Keratinocyte (primary cell): ENCODE measurements around the gene TAS1R3. TPM values are rescaled to one million over a fixed set of nuclear protein-coding genes. Genes with fewer than 3 reads are reported as not detected.

ENCODE experiments used
- DNase-seq: peaks from one replicate; pipeline ENCODE4 v3.0.0-alpha.2; 2011; ENCODE audit warnings: low read depth, missing footprints, low spot score
- FAIRE-seq: peaks from 2 replicates; lab custom pipeline; 2011; peaks lifted over from hg19 to GRCh38; lab: Jason Lieb, UNC
- H2AFZ ChIP-seq: 2 replicates; pipeline ENCODE4 v1.6.0; 2012; ENCODE audit warnings: low read length, control low read depth, inconsistent platforms; ENCODE audit not compliant: control insufficient read depth
- H3K27ac ChIP-seq: 2 replicates; pipeline ENCODE4 v1.5.1; 2011; ENCODE audit warnings: low read length; ENCODE audit not compliant: control insufficient read depth, insufficient read depth
- H3K27me3 ChIP-seq: 3 replicates; pipeline ENCODE4 v1.6.0; 2011; ENCODE audit warnings: low read length; ENCODE audit not compliant: control insufficient read depth, insufficient read depth; ENCODE audit errors: extremely low read depth
- H3K36me3 ChIP-seq, 2 experiments: 2 replicates in 1 of 2; 3 replicates in 1 of 2; pipeline ENCODE4 v1.5.1; 2011; ENCODE audit warnings: low read length in 2 of 2, mild to moderate bottlenecking in 1 of 2; ENCODE audit not compliant: control insufficient read depth in 2 of 2, insufficient read depth in 2 of 2; ENCODE audit errors: extremely low read depth in 1 of 2
- H3K4me1 ChIP-seq: 3 replicates; pipeline ENCODE4 v1.5.1; 2011; ENCODE audit warnings: low read length; ENCODE audit not compliant: control insufficient read depth, insufficient read depth; ENCODE audit errors: extremely low read depth
- H3K4me2 ChIP-seq: 3 replicates; pipeline ENCODE4 v1.6.0; 2011; ENCODE audit warnings: low read depth, low read length; ENCODE audit not compliant: control insufficient read depth, insufficient read depth; ENCODE audit errors: extremely low read depth
- H3K4me3 ChIP-seq, 3 experiments: fragments of 200-600 bp in 1 of 3; sonication (generic) in 1 of 3; 2 replicates in 2 of 3; 3 replicates in 1 of 3; pipeline ENCODE4 v1.5.1; 2011 to 2016; ENCODE audit warnings: low read length in 3 of 3, mild to moderate bottlenecking in 3 of 3, control low read depth in 2 of 3, inconsistent platforms in 1 of 3, low read depth in 1 of 3, mixed read lengths in 1 of 3, mixed run types in 1 of 3, moderate library complexity in 1 of 3; ENCODE audit not compliant: control insufficient read depth in 2 of 3, insufficient read depth in 2 of 3; ENCODE audit errors: extremely low read depth in 1 of 3
- H3K79me2 ChIP-seq: 2 replicates; pipeline ENCODE4 v1.6.0; 2012; ENCODE audit warnings: low read length; ENCODE audit not compliant: control insufficient read depth, insufficient read depth
- H3K9ac ChIP-seq: 3 replicates; pipeline ENCODE4 v1.6.0; 2011; ENCODE audit warnings: low read length; ENCODE audit not compliant: control insufficient read depth, insufficient read depth; ENCODE audit errors: extremely low read depth
- H3K9me1 ChIP-seq: 3 replicates; pipeline ENCODE4 v1.6.0; 2011; ENCODE audit warnings: low read length; ENCODE audit not compliant: control insufficient read depth, insufficient read depth; ENCODE audit errors: extremely low read depth
- H3K9me3 ChIP-seq: 2 replicates; pipeline ENCODE4 v1.5.1; 2012; ENCODE audit warnings: low read depth, low read length; ENCODE audit not compliant: control insufficient read depth
- H4K20me1 ChIP-seq: 3 replicates; pipeline ENCODE4 v1.6.0; 2011; ENCODE audit warnings: low read length; ENCODE audit not compliant: control insufficient read depth, insufficient read depth; ENCODE audit errors: extremely low read depth
- EZH2 ChIP-seq: IDR thresholded peaks from one replicate; pipeline ENCODE4 v1.6.1; 2012; ENCODE audit warnings: inconsistent platforms, mild to moderate bottlenecking, low read length, moderate library complexity
- dilution Hi-C: fragments of 300-500 bp; cut with MboI; formaldehyde crosslinking; loops from one replicate; pipeline ENCODE4 v1.7.0; 2020; ENCODE audit warnings: low sequenced_read_pairs; ENCODE audit not compliant: extremely low pct_ligation_motif_present
- polyA plus RNA-seq, 5 experiments: library from polyadenylated mRNA; depleted of rRNA in 3 of 5; stranded (reverse) in 3 of 5; stranded (forward) in 1 of 5; unstranded in 1 of 5; fragments of >200 nt; gene quantifications; 1 replicate in 1 of 5; 2 replicates in 3 of 5; 3 replicates in 1 of 5; pipeline versions ENCODE4 v1.2.1 to v1.2.3, GENCODE V29; 2011 to 2012; ENCODE audit warnings: missing spikeins in 2 of 5, low read depth in 1 of 5, low replicate concordance in 1 of 5
- TF ChIP-seq, protein P1 (sequence below), 3 experiments: IDR thresholded peaks in 1 of 3; conservative IDR thresholded peaks in 1 of 3; optimal IDR thresholded peaks in 1 of 3; 2 replicates in 2 of 3; 3 replicates in 1 of 3; pipeline versions ENCODE3 to v1.5.1; 2011; ENCODE audit warnings: low read length in 3 of 3, mild to moderate bottlenecking in 3 of 3, moderate library complexity in 2 of 3, control low read depth in 1 of 3, inconsistent platforms in 1 of 3; ENCODE audit not compliant: insufficient read depth in 2 of 3; ENCODE audit errors: extremely low read depth in 1 of 3

The TAS1R3 gene
- polyA plus RNA-seq, 1 donor (not counting 4 experiments of a cell fraction or from before 2014, with no cell fraction given): 0.04 TPM

DNA sequence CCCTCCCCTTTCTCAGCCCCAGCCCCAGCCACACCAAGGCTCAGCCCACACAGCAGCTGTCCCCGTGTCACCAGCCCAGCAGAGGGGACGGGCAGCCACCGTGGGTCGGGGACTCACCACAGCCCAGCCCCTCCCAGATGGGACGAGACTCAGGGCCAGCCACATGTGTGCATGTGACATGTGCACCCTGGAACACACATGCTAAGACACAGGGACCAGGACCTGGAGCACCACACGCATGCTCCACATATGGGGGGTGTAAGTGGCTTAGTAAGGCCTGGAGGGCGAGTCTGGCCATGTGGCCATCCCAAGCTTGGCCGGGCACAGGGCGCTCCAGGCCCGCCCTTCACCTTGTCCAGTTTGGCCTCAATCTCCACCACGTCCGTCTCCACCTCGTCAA, 27.3 kb upstream of the TAS1R3 start:
- H3K4me3 ChIP-seq: no peak overlapping the region
- dilution Hi-C loops: no loop called here
- no peaks in the 10 kb centered on the region for H3K9me3 ChIP-seq
- H3K36me3 ChIP-seq: peaks cover 0 to 1% of the 10 kb centered on the region in 2 experiments
- H3K27me3 ChIP-seq: no peaks in the 10 kb centered on the region
- H3K4me1 ChIP-seq: peaks cover 46% of the 10 kb centered on the region
- H3K27ac ChIP-seq: peak overlapping the region; percentile 91
- no peak for FAIRE-seq
- DNase-seq: no peak
- H3K9me1 ChIP-seq: no peaks in the 10 kb centered on the region
- peak overlapping the region; percentile 68 for H3K9ac ChIP-seq
- H4K20me1 ChIP-seq: no peaks in the 10 kb centered on the region
- H3K4me2 ChIP-seq: peak overlapping the region; percentile 71
- no peak for TF ChIP-seq EZH2
- TF ChIP-seq, protein P1, sequence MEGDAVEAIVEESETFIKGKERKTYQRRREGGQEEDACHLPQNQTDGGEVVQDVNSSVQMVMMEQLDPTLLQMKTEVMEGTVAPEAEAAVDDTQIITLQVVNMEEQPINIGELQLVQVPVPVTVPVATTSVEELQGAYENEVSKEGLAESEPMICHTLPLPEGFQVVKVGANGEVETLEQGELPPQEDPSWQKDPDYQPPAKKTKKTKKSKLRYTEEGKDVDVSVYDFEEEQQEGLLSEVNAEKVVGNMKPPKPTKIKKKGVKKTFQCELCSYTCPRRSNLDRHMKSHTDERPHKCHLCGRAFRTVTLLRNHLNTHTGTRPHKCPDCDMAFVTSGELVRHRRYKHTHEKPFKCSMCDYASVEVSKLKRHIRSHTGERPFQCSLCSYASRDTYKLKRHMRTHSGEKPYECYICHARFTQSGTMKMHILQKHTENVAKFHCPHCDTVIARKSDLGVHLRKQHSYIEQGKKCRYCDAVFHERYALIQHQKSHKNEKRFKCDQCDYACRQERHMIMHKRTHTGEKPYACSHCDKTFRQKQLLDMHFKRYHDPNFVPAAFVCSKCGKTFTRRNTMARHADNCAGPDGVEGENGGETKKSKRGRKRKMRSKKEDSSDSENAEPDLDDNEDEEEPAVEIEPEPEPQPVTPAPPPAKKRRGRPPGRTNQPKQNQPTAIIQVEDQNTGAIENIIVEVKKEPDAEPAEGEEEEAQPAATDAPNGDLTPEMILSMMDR (optimal IDR thresholded peaks at IDR 0.05 in 1 of 3, IDR thresholded peaks at IDR 0.05 in 1 of 3, conservative IDR thresholded peaks at IDR 0.05 in 1 of 3; ENCODE audit: extremely low read depth in 1 of 3, insufficient read depth in 2 of 3, low read length in 3 of 3): no peak
- no peak overlapping the region for H2AFZ ChIP-seq
- H3K79me2 ChIP-seq: peaks cover 15% of the 10 kb centered on the region

DNA sequence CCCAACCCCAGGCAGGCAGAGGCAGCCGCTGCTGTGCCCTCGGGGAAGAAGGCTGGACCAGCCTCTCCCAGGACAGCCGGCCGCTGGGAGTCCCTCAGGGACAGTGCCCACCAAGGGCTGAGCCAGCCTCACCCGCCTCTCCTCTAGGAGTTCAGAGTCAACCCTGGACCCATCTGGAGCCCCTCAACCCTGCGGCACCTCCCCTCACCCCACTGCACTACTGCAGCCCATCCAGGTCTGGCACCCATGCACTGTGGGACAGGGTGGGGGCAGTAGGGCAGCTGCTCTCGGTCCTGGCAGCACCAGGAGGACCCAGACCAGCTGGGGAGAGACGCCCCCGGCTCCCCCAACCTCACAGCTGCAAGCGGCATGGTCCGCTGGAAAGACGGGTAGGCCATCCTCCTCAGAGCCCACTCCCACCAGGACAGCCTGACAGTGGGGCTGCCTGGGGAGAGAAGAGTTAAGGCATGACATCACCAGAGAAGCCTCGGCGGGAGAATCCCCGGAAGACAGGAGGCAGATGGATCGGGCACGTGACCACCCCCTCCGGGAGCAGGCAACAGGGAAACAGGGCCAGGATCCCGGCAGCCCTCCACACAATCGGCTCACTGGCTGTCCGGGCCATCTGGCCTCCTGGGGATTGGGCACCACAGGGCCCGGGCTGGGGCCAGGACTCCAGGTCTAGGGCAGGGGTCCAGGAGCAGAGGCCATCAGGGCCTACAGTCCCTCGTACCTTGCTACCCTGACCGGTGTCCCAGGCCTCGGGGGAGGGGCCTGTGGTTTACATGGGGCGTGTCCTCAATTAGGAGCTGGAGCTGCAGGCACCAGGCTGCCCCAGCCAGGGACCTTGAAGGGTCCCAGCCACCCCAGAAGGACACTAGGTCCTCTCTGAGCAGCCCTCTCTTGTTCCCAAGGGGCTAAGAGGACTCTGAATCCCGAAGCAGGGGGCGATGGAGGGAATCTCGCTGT, 26.5 kb upstream of the TAS1R3 start:
- Histone ChIP-seq H3K9me1 (no peaks in the 10 kb centered on the region), H3K36me3 (no peaks in the 10 kb centered on the region), H3K9ac (peak overlapping the region; percentile 68), H3K27ac (peak overlapping the region; percentile 91), H3K4me3 (peak overlapping the region; percentile 21 to 54 (median 53)), H3K4me1 (peaks cover 52% of the 10 kb centered on the region), H4K20me1 (no peaks in the 10 kb centered on the region), H3K4me2 (peak overlapping the region; percentile 71), H2AFZ (peak overlapping the region; percentile 3), H3K27me3 (no peaks in the 10 kb centered on the region), H3K9me3 (no peaks in the 10 kb centered on the region), H3K79me2 (peaks cover 22% of the 10 kb centered on the region)
- FAIRE-seq (peak; percentile 34), DNase-seq (no peak)
- dilution Hi-C loops: no loop called here
- TF ChIP-seq, protein P1 (optimal IDR thresholded peaks at IDR 0.05 in 1 of 3, IDR thresholded peaks at IDR 0.05 in 1 of 3, conservative IDR thresholded peaks at IDR 0.05 in 1 of 3; ENCODE audit: extremely low read depth in 1 of 3, insufficient read depth in 2 of 3, low read length in 3 of 3): no peak
- no peak for TF ChIP-seq EZH2
